ENCODE measurements around the gene PPFIBP1. TPM values are rescaled to one million over a fixed set of nuclear protein-coding genes. Genes with fewer than 3 reads are reported as not detected.

The PPFIBP1 gene
- total and polyA plus RNA-seq, 2 of the 4 experiments (the other 2 are of a cell fraction) = 30.4 to 72.2 TPM

GRCh38 chr12:27665704-27666103, 141.7 kb downstream of the PPFIBP1 start:
- CTCF ChIA-PET = no interaction called here
- in situ Hi-C loops (cut with MboI; ENCODE audit: low sequenced_read_pairs) (no loop called here), dilution Hi-C loops (cut with HindIII; ENCODE audit: low sequenced_read_pairs, unreplicated experiment) (no loop called here), intact Hi-C loops (cut with micrococcal nuclease) (no loop called here)
- Histone ChIP-seq H3K9me3 (ENCODE audit: control insufficient read depth, insufficient read depth, low read length) (no peaks in the 10 kb centered on the region), H3K27ac (ENCODE audit: insufficient read depth, low read length) (no peak overlapping the region), H3K23ac (ENCODE audit: low read depth, low read length) (no peak overlapping the region), H4K8ac (ENCODE audit: low read depth in 2 of 2, low read length in 2 of 2) (no peak overlapping the region), H2BK5ac (ENCODE audit: low read depth, low read length, poor library complexity, severe bottlenecking) (no peak overlapping the region), H4K91ac (ENCODE audit: insufficient read depth, low read depth, low read length) (no peak overlapping the region), H2BK15ac (ENCODE audit: low read depth, low read length) (no peak overlapping the region), H3K4me2 (ENCODE audit: low read depth, low read length) (no peak overlapping the region), H3K9ac (ENCODE audit: low read depth, low read length) (no peak overlapping the region), H3K18ac (ENCODE audit: low read depth, low read length) (no peak overlapping the region), H2AFZ (replicated peaks; ENCODE audit: low read length, poor library complexity) (no peak overlapping the region), H2AK9ac (replicated peaks; ENCODE audit: low read depth, low read length, poor library complexity) (no peak overlapping the region), H3K79me1 (ENCODE audit: low read depth in 1 of 2, low read length in 2 of 2) (peaks cover 4 to 14% of the 10 kb centered on the region in 2 experiments; a peak in 2 of 4 replicates), H3K4me3 (ENCODE audit: insufficient read depth, low read depth, low read length) (no peak overlapping the region), H3K14ac (replicated peaks; ENCODE audit: low read depth, low read length) (no peak overlapping the region), H4K5ac (ENCODE audit: low read depth, low read length) (no peak overlapping the region), H3K9me1 (ENCODE audit: insufficient read depth, low read length) (peaks cover 10% of the 10 kb centered on the region; the same call in 1 of the 2 replicates), H3K36me3 (ENCODE audit: control insufficient read depth, insufficient read depth, low read length) (peaks cover 37% of the 10 kb centered on the region), H3K4ac (ENCODE audit: low read depth, low read length) (no peak overlapping the region), H2AK5ac (ENCODE audit: low read depth, low read length) (no peak overlapping the region), H3K4me1 (ENCODE audit: control insufficient read depth, insufficient read depth, low read length) (no peaks in the 10 kb centered on the region; the same call in 1 of the 2 replicates), H3K56ac (ENCODE audit: extremely low read depth, insufficient read depth, low read length) (no peak overlapping the region), H3K27me3 (ENCODE audit: control insufficient read depth, insufficient read depth, low read length) (no peaks in the 10 kb centered on the region), H4K20me1 (ENCODE audit: insufficient read depth, low read length) (no peaks in the 10 kb centered on the region; the same call in 1 of the 2 replicates), H2BK20ac (ENCODE audit: low read depth, low read length) (no peak overlapping the region), H2BK120ac (ENCODE audit: low read depth, low read length) (no peak overlapping the region)
- no peak for DNase-seq
- no peak for ATAC-seq (ENCODE audit: low read depth)
- TF ChIP-seq RCOR1 (IDR thresholded peaks at IDR 0.05; ENCODE audit: insufficient replicate concordance, low read length) = no peak
- no peak for TF ChIP-seq SMC3 (IDR thresholded peaks at IDR 0.05; ENCODE audit: low read depth, low read length)
- no peak for TF ChIP-seq CHD1 (IDR thresholded peaks at IDR 0.05; ENCODE audit: low read depth, low read length)
- no peak for TF ChIP-seq CEBPB (IDR thresholded peaks at IDR 0.05; ENCODE audit: low read depth, low read length)
- no peak for TF ChIP-seq NFE2L2 (IDR thresholded peaks at IDR 0.05; ENCODE audit: low read depth, low read length)
- no peak for TF ChIP-seq MAZ (IDR thresholded peaks at IDR 0.05; ENCODE audit: borderline replicate concordance, low read depth, low read length)
- TF ChIP-seq ELK1 (IDR thresholded peaks at IDR 0.05; ENCODE audit: borderline replicate concordance, low read depth, low read length) = no peak
- TF ChIP-seq MAFK (IDR thresholded peaks at IDR 0.05; ENCODE audit: low read depth, low read length) = no peak; the same call in 1 of the 2 replicates
- TF ChIP-seq RAD21 (IDR thresholded peaks at IDR 0.05; ENCODE audit: low read length) = no peak
- no peak for TF ChIP-seq BHLHE40 (IDR thresholded peaks at IDR 0.05; ENCODE audit: low read depth, low read length)
- no peak for TF ChIP-seq POLR2A (IDR thresholded peaks at IDR 0.05; ENCODE audit: low read depth, low read length)
- no peak for TF ChIP-seq RFX5 (IDR thresholded peaks at IDR 0.05; ENCODE audit: low read depth, low read length)
- no peak for TF ChIP-seq CTCF (conservative IDR thresholded peaks at IDR 0.05; ENCODE audit: low read depth, low read length)
- TF ChIP-seq FOS (IDR thresholded peaks at IDR 0.05; ENCODE audit: low read depth, low read length) = no peak
- no peak for TF ChIP-seq USF2 (IDR thresholded peaks at IDR 0.05; ENCODE audit: low read depth, low read length)
- TF ChIP-seq MXI1 (IDR thresholded peaks at IDR 0.05; ENCODE audit: borderline replicate concordance, low read depth, low read length) = no peak
- no TSS peak for BruUV-seq (replicated peaks)
- POLR2A ChIA-PET (ENCODE audit: unreplicated experiment) = no interaction called here
- no CpG with 5 or more reads among the region's 3 CpGs for WGBS, 2 experiments (ENCODE audit: extremely low coverage in 2 of 2, insufficient read length in 1 of 2)

All from IMR-90 (cell line).